ENCODE measurements around the gene NFIA. TPM values are rescaled to one million over a fixed set of nuclear protein-coding genes. Genes with fewer than 3 reads are reported as not detected.

NFIA gene
- total RNA-seq (2011; cell fraction: chromatin; rRNA removed; ENCODE audit: low replicate concordance): 64.5 and 151 TPM in 2 replicates
- 18.0 and 29.1 TPM in 2 replicates for total RNA-seq (2011; cell fraction: nucleolus; rRNA removed)
- total RNA-seq (2011; cell fraction: nucleoplasm; rRNA removed): 50.7 and 73.9 TPM in 2 replicates
- total RNA-seq (2014; rRNA removed): 6.5 and 9.5 TPM in 2 replicates
- total RNA-seq (2014; rRNA removed; fragmentation: Illumina TruSeq; extraction: Trizol): 20.3 and 22.6 TPM in 2 replicates
- 16.1 and 16.2 TPM in 2 replicates for total RNA-seq (2015; rRNA removed; fragmentation: Illumina TruSeq; extraction: Trizol)
- 24.2 and 24.9 TPM in 2 replicates for total RNA-seq (2021)
- 9.8 and 11.5 TPM in 2 replicates for polyA plus RNA-seq (2011; rRNA removed)
- polyA plus RNA-seq (2011; cell fraction: cytosol; rRNA removed): 12.0 and 15.8 TPM in 2 replicates
- 17.4 and 18.8 TPM in 2 replicates for polyA plus RNA-seq (2011; cell fraction: nucleus; rRNA removed)
- 3.9 and 4.2 TPM in 2 replicates for polyA plus RNA-seq (2012)
- polyA plus RNA-seq (2014; fragmentation: Illumina TruSeq; extraction: Trizol): 8.5 and 9.1 TPM in 2 replicates
- polyA plus RNA-seq (2014; fragmentation: Nextera tagmentation; extraction: Ambion mirVana): 10 to 100 TPM in 1 of 2 experiments, 1 to 10 TPM in 1; 5.3 to 10.1 TPM
- polyA plus RNA-seq (2014; rRNA removed): 7.0 and 8.6 TPM in 2 replicates
- 37.6 and 46.6 TPM in 2 replicates for polyA minus RNA-seq (2011; rRNA and poly(A)+ RNA removed)
- 14.5 and 18.2 TPM in 2 replicates for polyA minus RNA-seq (2011; cell fraction: cytosol; rRNA and poly(A)+ RNA removed)
- 45.4 and 75.9 TPM in 2 replicates for polyA minus RNA-seq (2011; cell fraction: nucleus; rRNA and poly(A)+ RNA removed)
- Bru-seq, nascent RNA: percentile 78 among the genes with signal in this experiment
- BruChase-seq, experiment 1, labeled RNA remaining after a 2-hour chase: percentile 78 among the genes with signal in this experiment
- percentile 77 among the genes with signal in this experiment for BruChase-seq, experiment 2, labeled RNA remaining after a 6-hour chase
- long read RNA-seq, experiment 1, full-length matches to known transcripts: 20 of 58 reads
- long read RNA-seq, experiment 1, partial matches to known transcripts: 8 of 58 reads
- long read RNA-seq, experiment 1, other reads (novel, unspliced or antisense): 30 of 58 reads
- long read RNA-seq, experiment 2, partial matches to known transcripts: 0 of 4 reads
- long read RNA-seq, experiment 2, other reads (novel, unspliced or antisense): 4 of 4 reads
- long read RNA-seq, experiment 3, full-length matches to known transcripts: 4 of 15 reads
- long read RNA-seq, experiment 3, partial matches to known transcripts: 3 of 15 reads
- long read RNA-seq, experiment 3, other reads (novel, unspliced or antisense): 8 of 15 reads

GRCh38 chr1:61082311-61083012 is at the start of gene NFIA:
Gene NFIA (plus strand): TSS chr1:61082561.
- intact Hi-C loops (cut with micrococcal nuclease): loop anchor here (5.0 to 10.0 kb wide), 2 partner anchors 100 to 108 kb away; no protein-coding TSS in a partner anchor
- peak within 1 kb of the TSS; percentile 84 for H3K27ac ChIP-seq (ENCODE audit: extremely low read depth, low read depth, low read length)
- peak within 1 kb of the TSS; percentile 74 to 96 for H3K9ac ChIP-seq (ENCODE audit: insufficient read depth in 1 of 2, low read depth in 2 of 2, low read length in 2 of 2)
- H4K20me1 ChIP-seq (replicated peaks; ENCODE audit: control insufficient read depth, insufficient read depth, low read length): no peaks in the 10 kb centered on the region
- ATAC-seq (peak; percentile 35), DNase-seq (ENCODE audit: extremely low read depth in 1 of 4, low spot score in 3 of 4) (peak; percentile 69 to 83 (median 80)), FAIRE-seq (peak; percentile 56)
- no peaks in the 10 kb centered on the region for H3K27me3 ChIP-seq (ENCODE audit: control insufficient read depth in 2 of 2, insufficient read depth in 2 of 2, low read length in 2 of 2)
- no TSS peak for BruUV-seq (replicated peaks)
- ChIA-PET POLR2A (interaction anchor here (0.6 to 1.3 kb wide), 10 partner anchors 12 to 330 kb away, joined by 3 to 5 read pairs (median 4); no protein-coding TSS in a partner anchor), CTCF (ENCODE audit: low intra/inter-chr PET ratio) (no interaction called here)
- 0% methylated on average over 15 of the region's 73 CpGs for WGBS (ENCODE audit: insufficient coverage, low coverage, missing lambda C conversion rate)
- peak within 1 kb of the TSS; percentile 81 for H2AFZ ChIP-seq (ENCODE audit: low read depth, low read length)
- no peaks in the 10 kb centered on the region for H3K36me3 ChIP-seq (ENCODE audit: control insufficient read depth, insufficient read depth, low read length)
- H3K9me1 ChIP-seq (ENCODE audit: control insufficient read depth, insufficient read depth, low read length): no peaks in the 10 kb centered on the region
- peak within 1 kb of the TSS; percentile 63 for H3K4me3 ChIP-seq
- no peaks in the 10 kb centered on the region for H3K9me3 ChIP-seq (replicated peaks; ENCODE audit: control insufficient read depth, insufficient read depth, low read depth, low read length)
- peak within 1 kb of the TSS; percentile 86 for H3K4me2 ChIP-seq (ENCODE audit: insufficient read depth, low read length)
- H3K4me1 ChIP-seq (replicated peaks in 1 of 2; ENCODE audit: control insufficient read depth in 2 of 2, insufficient read depth in 2 of 2, low read length in 2 of 2): peaks cover 12 to 41% of the 10 kb centered on the region in 2 experiments; a peak in 4 of 5 replicates
- in situ Hi-C loops (cut with MboI): no loop called here
- peaks cover 52% of the 10 kb centered on the region for H3K79me2 ChIP-seq (ENCODE audit: control insufficient read depth, insufficient read depth, low read length)
- TF ChIP-seq KAT8 (IDR thresholded peaks at IDR 0.05; ENCODE audit: low read depth) (no peak), ZNF347 (CRISPR knock-in tag; IDR thresholded peaks at IDR 0.05; ENCODE audit: low read depth) (no peak), GTF2E2 (tag; IDR thresholded peaks at IDR 0.05) (no peak), ZBTB5 (IDR thresholded peaks at IDR 0.05) (no peak), BMI1 (IDR thresholded peaks at IDR 0.05; ENCODE audit: low read length) (no peak), ZNF766 (CRISPR knock-in tag; conservative IDR thresholded peaks at IDR 0.05) (no peak), ELK3 (CRISPR knock-in tag; IDR thresholded peaks at IDR 0.05) (no peak), FOXK1 (CRISPR knock-in tag; IDR thresholded peaks at IDR 0.05; ENCODE audit: borderline replicate concordance) (no peak), TAF15 (IDR thresholded peaks at IDR 0.05; ENCODE audit: low read depth, low read length) (no peak), ZFPM2 (CRISPR knock-in tag; IDR thresholded peaks at IDR 0.05) (no peak), BRF1 (IDR thresholded peaks at IDR 0.05; ENCODE audit: borderline replicate concordance, extremely low read depth, insufficient read length) (no peak), TAF7 (tag; IDR thresholded peaks at IDR 0.05) (no peak), SMAD2 (IDR thresholded peaks at IDR 0.05; ENCODE audit: low read depth, low read length) (no peak), RBM15 (IDR thresholded peaks at IDR 0.05; ENCODE audit: insufficient read depth, low read length) (no peak), DNMT1 (IDR thresholded peaks at IDR 0.05) (no peak)
